CD4-positive, alpha-beta T cell treated with Interleukin-6 at 100 ng/mL for 8 hours (primary cell): ENCODE results near the gene PLCL1.

Experiments used
- DNase-seq: peaks from one replicate; pipeline ENCODE4 v3.0.0-alpha.2; 2020; ENCODE audit warnings: mixed read lengths, low spot score

Gene PLCL1

DNA sequence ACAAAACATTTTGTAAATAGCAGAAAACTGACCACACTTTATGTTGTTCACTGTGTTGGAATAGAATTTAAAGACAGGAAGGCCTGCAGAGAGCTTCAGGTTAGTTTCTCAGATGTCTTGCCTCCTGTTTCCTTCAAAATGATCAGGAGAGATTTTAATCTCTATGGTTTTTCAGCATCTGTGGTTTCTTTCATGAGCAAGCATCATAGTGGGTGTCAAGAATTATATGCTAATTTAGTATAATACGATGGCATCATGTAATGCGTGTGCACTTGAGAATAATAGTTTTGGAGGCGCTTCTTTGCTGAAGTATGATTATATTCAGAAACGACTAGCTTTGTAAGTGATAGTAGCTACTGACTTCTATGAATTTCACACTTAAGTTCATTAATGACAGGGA lies 149.9 kb downstream of the PLCL1 start:
- peak; percentile 3 for DNase-seq

DNA sequence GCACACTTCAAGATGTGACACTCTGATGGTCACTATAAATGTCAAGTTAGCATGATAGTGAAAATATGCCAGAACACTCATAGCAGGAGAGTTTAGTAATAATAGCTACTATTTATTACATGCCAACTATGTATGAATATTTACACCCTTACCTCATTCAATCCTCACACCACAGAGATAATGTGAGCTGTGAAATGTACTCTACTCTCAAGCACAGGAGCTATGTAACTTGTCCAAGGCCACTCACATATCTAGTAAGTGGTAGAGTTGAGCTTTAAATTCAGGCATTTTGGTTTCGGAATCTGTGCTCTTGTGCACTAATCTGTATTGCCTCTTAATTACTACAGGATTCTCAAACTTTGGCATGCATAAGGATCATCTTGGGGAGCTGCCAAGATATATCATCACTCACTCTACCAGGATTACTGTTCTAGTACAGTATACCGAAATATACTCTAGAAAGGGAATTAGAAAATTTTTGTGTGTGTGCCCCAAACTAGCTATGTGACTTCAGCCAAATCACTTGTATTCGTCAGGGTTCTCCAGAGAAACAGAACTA lies 154.3 kb downstream of the PLCL1 start:
- DNase-seq: no peak

DNA sequence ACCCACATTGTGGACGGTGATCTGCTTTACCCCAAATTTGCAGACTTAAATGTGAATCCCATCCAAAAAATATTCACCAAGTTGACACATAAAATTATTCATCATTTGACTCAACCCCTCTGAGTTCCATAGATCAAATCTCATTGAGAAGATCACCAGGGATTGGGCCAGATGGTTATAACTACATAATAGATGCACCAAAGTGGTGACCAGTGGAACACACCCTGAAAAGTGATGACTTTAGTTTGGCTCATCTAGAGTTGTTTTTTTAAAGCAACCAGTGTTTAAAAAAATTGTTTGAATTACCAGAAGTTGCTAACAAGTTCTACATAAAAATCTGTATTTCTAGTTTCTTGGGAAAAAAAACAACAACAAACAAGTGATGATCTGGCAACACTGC lies 155.0 kb downstream of the PLCL1 start:
- DNase-seq: no peak

DNA sequence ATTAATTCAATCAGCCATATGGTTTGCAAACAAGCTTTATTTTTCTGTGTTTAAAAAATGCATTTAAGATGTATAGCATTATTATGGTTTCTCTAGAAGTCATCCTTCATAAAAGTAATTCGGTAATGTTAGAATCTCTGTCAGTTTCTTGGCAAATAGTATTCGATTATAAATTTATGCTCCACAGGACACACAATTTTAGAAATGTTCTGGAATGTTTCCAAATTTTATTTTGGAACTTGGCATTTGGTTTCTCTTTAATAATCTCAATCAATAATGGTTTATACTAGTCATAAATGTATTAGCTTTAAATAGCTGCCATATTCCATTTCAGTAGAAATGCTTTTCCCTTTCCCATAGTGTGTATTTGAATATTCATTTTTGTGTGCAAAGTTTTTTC lies 156.4 kb downstream of the PLCL1 start:
- DNase-seq: no peak

DNA sequence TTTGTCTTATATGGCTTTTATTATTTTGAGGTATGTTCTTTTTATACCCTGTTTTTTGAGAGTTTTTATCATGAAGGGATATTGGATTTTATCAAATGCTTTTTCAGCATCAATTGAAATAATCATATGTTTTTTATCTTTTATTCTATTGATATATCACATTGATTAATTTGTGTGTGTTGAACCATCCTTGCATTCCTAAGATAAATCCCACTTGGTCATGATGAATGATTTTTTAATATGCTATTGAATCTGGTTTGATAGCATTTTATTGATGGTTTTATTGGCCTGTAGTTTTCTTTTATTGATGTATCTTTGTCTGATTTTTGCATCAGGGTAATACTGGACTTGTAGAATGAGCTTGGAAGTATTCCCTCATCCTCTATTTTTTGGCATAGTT lies 160.3 kb downstream of the PLCL1 start:
- no peak for DNase-seq

DNA sequence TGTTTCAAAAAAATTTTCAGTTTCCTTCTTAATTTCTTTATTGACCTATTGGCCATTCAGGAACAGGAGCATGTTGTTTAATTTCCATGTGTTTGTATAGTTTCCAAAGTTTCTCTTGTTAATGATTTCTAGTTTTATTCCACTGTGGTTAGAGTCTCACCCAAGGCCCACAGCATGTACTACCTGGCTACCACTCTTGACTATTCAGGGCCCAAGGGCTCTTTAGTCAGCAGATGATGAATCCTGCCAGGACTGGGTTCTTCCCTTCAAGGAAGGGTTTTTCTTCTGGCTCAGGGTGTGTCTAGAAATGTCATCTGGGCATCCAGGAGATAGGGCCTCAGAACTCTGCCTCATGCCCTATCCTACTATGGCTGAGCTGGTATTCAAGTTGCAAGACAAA lies 161.4 kb downstream of the PLCL1 start:
- DNase-seq: no peak

DNA sequence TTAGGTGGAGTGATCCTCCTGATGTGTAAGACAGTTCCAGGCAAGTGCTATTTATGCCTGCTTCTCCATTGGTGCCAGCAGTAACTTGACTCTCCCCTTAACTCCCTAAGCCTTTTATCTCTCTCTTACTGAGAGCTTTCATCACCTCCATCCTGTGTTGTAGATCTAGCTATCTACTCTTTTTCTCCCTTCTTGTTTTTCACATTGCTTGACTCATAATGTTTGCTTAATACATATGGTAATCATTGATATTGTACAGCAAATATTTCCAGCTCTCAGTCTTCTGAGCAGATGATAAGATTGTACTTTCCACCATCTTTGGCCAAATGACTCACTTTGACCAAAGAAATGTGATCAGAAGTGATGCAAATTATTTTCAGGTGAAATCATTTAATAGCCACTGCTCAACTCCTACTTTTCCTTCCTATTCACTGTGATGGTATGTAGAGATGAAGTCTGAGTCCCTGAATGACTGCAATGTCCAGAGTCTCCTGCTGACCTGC lies 165.0 kb downstream of the PLCL1 start:
- DNase-seq: no peak

DNA sequence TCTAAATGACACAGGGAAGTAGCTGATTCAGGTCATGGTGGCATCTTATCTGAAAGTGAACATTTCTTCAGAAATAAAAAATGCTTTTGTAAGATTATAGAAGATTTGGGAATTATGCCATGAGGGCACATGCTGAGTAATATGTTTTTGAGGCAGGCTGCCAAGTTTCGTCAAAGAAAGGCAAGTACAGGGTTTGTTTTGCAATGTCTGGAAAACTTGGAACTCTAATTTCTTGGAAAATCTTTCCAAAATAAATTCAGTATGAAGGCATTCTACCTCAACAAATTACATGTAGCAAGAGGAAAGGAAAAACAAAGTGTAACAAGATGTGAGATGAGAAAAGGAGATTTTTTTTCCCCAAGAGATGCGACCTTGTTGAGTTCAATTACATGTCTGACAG lies 167.7 kb downstream of the PLCL1 start:
- no peak for DNase-seq

DNA sequence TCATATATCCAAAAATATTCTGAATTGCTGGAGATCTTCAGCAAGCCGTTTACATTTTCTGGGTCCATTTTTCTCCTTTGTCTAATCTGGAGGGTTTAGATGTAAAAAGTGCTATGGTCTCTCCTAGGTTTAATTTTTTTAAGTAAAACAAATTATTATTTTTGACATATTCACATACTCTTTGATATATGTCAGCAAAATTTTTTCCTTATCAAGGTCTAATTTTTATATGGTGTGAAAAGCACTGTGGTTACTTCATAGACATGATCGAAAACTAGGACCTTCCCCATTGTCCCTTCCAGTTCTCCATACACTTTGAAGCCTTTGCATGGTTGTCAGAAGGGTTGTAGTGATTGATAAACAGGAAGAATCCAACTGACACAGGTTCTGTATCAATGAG lies 168.2 kb downstream of the PLCL1 start:
- DNase-seq: no peak

DNA sequence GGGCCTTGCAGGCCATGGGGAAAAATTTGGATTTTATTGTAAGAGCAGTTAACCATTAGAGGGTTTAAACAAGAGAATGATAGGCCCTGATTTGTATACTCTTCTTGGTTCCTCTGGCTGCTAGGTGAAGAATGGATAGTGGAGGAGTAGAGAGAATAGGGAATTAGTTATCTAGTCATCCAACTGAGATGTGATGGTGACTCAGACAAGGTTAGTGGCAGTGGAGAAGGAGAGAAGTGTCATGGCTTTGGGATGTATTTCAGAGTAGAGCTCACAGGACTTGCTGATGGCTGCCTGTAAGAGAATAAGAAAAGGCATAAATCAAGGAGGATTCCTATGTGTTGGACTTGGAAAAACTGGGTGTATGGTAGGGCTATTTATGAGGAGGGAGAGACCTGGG lies 169.4 kb downstream of the PLCL1 start:
- DNase-seq: no peak

DNA sequence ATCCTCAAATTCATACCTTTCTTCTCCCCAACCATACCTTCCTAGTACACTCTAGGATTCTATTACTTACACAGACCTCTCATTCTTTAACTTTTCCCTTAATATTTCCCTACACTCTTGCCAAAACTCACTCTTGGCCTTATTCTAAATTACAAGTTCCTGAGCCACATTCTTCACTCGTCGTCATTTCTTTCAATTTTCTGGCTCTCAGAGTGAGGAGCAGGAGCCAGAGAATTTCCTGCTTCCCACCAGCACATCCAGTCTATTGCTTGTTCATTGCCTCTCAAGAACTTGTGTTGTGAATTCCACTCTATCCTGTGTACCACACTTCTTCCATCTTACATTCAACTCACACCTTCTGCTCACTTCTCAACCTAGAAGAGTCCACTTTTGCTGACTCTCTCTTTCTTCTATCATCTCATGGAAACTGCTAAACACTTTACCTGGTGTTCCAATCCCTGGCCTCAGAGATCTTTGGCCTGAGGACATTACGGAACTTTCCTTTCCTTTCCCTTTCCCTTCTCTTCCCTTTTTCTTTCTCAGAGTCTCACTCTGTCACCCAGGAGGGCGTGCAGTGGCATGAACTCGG lies 171.6 kb downstream of the PLCL1 start:
- no peak for DNase-seq

DNA sequence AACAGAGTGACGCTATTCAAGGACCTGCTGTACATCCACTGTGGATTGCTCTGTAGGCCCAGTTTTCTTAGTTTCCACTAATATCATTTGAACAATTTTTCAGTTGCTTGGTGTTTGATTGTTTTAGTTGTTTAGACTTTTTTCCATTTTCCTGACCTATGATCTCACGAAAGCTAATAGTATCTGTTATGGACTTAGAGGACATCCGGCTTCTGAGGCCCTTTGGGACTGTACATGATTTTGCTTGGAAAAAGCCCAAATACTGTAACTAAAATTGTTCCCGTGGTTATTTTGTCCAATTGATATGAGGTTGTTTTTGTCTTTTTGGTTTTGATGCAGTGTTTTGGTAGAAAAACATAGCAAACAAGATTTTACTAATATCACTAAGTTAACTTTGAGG lies 174.6 kb downstream of the PLCL1 start:
- no peak for DNase-seq

DNA sequence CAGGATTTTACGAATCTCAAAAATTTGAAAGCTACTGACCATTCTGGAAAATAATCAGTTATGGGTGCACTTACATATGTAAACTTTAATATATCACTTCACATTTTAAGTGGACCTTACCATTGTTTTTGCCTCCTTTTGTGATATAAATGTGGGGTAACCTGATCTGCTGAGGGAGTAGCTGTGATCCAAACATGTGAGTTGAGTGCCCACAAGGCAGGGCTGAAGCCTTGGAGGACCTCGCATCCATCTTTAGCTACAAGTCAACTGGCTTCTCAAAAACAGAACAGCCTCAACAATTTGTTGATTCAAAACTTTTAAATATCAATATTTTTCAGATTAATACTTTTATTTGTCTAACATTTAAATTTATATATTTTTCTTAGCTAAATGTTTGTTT lies 178.2 kb downstream of the PLCL1 start:
- no peak for DNase-seq

DNA sequence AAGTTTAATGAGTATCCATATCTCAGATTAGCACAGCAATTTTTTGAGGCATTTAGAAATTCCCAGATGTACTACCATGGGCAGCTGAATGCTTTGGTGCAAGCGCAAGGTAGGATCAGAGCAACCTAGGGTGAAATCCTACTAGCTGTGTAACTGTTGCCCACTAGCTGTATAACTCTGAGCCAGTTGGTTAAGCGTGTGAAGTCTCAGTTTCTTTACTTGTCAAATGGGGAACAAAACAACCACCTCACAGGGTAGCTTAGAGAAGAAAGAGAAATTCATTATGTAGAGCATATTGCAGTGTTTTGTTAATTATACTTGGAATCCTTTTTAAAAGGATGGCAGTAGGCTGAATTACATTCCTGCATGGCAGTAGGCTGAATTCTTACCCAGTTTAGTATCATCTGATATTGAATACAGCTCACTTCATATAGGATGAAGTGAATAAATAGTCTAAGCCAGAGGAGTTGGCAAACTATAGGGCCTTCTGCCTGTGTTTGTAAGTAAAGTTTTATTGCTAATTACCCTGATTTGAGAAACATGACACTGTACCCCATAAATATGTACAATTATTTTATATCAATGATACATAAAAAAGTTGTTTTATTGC lies 180.7 kb downstream of the PLCL1 start:
- no peak for DNase-seq

DNA sequence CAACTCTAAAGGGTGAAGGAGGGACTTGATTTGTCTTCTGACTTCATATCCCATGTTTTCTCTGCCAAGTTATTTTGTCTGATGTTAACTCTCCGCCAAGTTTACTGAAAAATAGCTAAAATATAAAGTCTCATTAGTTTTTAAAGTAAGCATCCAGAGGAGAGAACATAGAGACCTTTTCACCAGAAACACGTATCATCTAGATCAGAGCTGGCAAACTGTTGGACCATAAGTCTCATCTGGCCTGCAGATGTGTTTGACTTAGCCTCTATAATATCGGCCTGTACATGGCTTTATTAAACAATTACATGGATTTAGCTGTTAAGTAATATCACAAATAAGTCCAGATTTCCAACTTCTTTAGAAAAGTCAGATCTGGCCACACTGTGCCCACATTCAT lies 182.6 kb downstream of the PLCL1 start:
- DNase-seq: no peak

DNA sequence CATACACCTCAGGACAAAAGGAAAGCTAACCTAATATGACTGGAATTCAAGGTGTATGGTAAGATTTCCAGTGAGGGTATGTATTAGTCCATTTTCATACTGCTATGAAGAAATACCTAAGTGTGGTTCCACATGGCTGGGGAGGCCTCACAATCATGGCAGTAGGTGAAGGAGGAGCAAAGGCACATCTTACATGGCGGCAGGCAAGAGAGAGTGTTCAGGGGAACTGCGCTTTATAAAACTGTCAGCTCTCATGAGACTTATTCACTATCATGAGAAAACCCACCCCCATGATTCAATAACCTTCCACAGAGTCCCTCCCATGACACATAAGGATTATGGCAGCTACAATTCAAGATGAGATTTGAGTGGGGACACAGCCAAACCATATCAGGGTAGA lies 186.0 kb downstream of the PLCL1 start:
- no peak for DNase-seq

DNA sequence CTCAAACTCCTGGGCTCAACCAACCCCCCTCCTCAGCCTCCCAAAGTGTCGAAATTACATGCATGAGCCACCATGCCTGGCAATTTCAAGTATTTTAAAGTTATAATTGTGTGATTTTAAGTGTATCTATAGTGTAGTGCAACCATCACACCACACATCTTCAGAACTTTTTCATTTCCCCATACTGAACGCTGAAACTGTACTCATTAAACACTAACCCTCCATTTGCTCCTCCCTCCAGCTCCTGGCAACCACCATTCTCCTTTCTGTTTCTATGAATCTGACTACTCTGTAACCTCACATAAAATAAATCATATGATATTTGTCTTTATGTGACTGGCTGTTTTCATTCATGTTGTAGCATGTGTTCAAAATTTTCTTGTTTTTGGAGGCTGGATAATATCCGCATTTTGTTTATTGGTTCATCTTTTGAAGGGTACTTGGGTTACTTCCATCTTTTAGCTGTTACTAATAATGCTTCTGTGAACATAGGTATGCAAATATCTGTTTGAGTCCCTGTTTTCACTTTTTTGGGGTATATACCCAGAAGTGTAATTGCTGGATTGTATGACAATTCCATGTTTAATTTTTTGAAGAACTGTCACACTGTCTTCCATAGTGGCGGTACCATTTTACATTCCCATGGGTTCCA lies 188.2 kb downstream of the PLCL1 start:
- no peak for DNase-seq

DNA sequence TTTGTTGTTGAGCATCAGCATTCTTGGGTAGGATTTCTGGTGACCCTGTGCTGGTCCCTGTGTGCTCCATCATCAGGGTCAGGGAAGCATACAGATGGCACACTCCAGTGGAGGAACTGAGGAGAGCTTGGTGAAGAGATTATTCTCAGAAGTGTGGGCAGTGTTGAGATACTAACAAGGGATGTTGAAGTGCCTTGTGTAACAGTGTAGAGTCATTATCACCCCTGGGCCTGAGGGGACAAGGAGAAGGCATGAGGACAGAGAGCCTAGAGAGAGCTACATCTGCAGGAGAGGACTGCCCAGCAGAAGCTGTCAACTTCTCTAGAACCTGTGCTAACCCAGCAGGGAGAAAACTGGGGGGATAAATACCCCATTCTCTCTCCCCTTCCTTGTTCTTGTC lies 189.0 kb downstream of the PLCL1 start:
- DNase-seq: no peak

DNA sequence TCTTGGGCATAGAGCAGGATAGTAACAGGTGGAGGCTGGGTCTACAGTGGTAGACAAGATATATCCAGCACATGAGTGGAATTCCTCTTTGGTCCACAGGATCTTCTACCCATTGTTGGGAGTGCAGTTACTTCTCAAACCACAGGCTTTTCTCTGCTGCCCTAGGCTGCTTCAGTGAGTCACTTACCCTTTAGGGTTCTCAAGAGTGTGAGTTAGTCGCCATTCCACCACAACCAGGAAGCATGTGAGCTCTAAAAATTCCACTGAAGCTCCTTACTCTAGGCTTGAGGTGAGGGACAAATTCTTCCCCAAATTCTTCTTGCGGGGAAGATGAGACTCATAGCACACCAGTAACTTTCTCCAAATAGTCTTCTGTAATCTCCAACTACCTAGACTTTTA lies 189.4 kb downstream of the PLCL1 start:
- DNase-seq: no peak

DNA sequence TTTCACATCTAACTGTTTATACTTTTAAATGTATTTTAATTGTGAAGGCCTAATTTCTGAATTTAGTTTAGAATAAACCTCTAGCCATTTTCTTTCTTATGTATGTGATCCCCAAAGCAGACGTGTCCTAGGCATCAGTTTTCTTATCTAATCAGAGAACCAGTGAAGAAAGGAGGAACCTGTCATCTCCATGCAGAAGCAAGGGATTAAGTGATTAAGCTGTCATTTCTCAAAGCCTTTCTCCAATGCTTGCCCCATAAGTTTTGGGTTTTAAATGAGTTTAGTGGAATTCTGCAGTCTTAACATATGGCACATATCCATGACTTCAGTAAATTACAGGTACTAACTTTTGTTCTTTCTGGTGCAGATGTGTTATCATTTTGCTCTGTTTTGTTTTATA lies 190.4 kb downstream of the PLCL1 start:
- DNase-seq: no peak

DNA sequence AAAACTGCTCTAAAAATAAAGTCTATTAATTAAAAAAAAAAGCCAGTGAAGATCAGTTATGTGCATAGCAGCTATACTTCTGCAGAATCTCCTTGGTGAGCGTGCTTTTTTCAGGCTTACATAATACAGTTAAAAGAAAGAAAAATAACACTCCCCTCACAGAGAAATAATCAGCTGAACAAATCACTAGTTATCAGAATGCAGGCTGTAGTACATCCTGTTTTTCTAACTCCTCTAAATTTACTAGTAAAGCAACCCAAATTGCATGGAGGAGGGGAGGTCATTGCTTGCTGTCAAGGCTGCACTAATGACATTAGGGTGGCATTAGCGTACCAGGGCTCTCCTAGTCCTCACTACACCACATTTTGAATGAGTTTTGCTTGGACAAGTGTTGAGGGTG lies 192.2 kb downstream of the PLCL1 start:
- no peak for DNase-seq

DNA sequence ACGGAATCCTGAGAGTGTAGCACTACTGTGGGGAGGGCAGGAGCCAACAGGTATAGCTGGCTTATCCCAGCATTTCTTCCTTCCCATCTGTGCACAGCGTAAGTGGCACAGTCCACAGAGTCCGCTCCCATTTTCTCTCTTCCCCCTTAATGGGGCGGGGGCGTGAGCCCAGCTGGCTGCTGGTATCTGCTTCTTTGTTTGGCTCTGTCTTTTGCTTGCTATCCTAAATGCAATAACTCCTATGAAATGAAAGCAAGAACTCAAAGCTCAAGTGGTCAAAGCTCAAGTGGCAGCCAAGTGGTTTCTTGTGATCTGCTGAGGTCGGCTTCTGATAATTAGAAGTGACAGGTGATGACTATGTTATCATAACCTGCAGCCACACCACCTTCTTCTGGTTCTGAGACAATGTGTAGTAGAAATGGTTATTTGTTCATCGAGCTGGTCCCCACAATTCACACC lies 192.7 kb downstream of the PLCL1 start:
- no peak for DNase-seq

DNA sequence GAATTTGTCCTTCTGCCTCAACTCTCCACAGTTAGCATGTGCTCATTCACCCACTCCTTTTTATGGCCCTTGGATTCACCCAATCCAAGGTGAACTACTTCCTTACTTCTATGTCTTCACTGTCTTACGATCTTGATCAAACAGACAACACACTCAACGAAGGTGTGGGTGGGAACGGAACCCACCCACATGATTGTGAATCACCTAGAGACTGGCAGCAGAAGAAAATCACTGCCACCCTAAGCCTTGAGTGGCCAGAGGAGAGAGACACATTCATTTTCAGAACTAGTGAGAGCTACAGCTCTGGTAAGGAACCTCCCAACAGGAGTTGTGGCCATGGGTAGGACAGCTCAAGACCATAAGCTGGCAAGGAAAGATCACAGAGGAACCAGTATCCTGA lies 194.3 kb downstream of the PLCL1 start:
- no peak for DNase-seq
